GM23248 (cell line): ENCODE results near the gene ZNF587.
"Not testable (repeated sequence)": the region's sequence is repeated elsewhere in the genome, so short reads cannot be mapped to it uniquely, and the experiment has no call there.

Experiments
- EZH2 ChIP-seq: fragments of 200-600 bp; sonication (generic); IDR thresholded peaks from 2 replicates; pipeline ENCODE4 v1.6.1; 2018; ENCODE audit warnings: antibody characterized with exemption, mild to moderate bottlenecking; ENCODE audit not compliant: insufficient read depth, poor library complexity, severe bottlenecking
- EZH2phosphoT487 ChIP-seq: fragments of 200-600 bp; sonication (generic); IDR thresholded peaks from 2 replicates; pipeline ENCODE4 v1.6.1; 2018; ENCODE audit warnings: antibody characterized with exemption, moderate library complexity, mild to moderate bottlenecking, low read depth; ENCODE audit not compliant: insufficient read depth

DNA sequence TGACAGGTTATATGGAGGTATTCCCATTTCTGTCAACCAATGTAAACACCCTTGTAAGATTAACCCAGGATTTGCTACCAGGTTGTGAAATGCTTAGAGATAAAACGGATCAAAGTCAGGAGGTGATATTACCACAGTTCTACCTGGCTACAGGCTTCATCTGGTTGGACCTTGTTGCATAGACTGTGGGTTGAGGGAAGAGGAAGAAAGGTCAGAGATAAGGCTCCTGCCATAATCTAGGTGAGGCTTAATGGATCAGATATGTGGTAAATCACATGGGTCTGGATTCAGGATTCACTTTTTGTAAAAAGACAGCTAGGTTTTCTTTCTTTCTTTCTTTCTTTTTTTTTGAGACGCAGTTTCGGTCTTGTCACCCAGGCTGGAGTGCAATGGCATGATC lies 28.2 kb upstream of the ZNF587 start:
- TF ChIP-seq EZH2, EZH2phosphoT487: not testable (repeated sequence)
